Measurements from ENCODE around the gene FUZ. TPM values are rescaled to one million over a fixed set of nuclear protein-coding genes. Genes with fewer than 3 reads are reported as not detected.

FUZ gene
- total and polyA plus RNA-seq, 2 of the 8 experiments (the other 6 are each of a cell fraction or from before 2014, with no cell fraction given) = 28.4 to 33.9 TPM

GRCh38 chr19:49857061-49857837 lies 44.2 kb upstream of the FUZ start:
- Histone ChIP-seq H3K4ac (replicated peaks; ENCODE audit: insufficient read length, low read depth, low read length) (no peak overlapping the region), H3K4me3 (ENCODE audit: extremely low read depth in 1 of 4, insufficient read depth in 2 of 4, low read depth in 3 of 4, low read length in 4 of 4) (no peak overlapping the region), H3K23ac (ENCODE audit: insufficient read length) (no peak overlapping the region), H4K8ac (ENCODE audit: extremely low read depth, insufficient read depth, low read length) (no peak overlapping the region), H2BK12ac (ENCODE audit: low read depth, low read length) (no peak overlapping the region), H4K5ac (ENCODE audit: insufficient read length, low read depth, low read length) (no peak overlapping the region), H3K9me3 (ENCODE audit: insufficient read depth in 2 of 2, low read depth in 1 of 2, low read length in 1 of 2) (no peaks in the 10 kb centered on the region), H3K36me3 (ENCODE audit: control insufficient read depth in 2 of 4, insufficient read depth in 4 of 4, low read length in 3 of 4) (peaks cover 21 to 77% (median 47%) of the 10 kb centered on the region in 4 experiments), H3K18ac (ENCODE audit: extremely low read depth, low read length) (no peak overlapping the region), H2BK5ac (ENCODE audit: low read depth, low read length) (no peak overlapping the region), H3K79me1 (ENCODE audit: low read depth, low read length) (peaks cover 16% of the 10 kb centered on the region), H4K91ac (replicated peaks; ENCODE audit: insufficient read length, low read length) (no peak overlapping the region), H4K20me1 (replicated peaks in 1 of 2; ENCODE audit: control insufficient read depth in 1 of 2, insufficient read depth in 2 of 2, low read length in 2 of 2) (peaks cover 48 to 61% of the 10 kb centered on the region in 2 experiments), H3K79me2 (ENCODE audit: control insufficient read depth in 1 of 2, insufficient read depth in 2 of 2, low read length in 2 of 2) (peaks cover 10 to 23% of the 10 kb centered on the region in 2 experiments), H3K9ac (replicated peaks in 1 of 4; ENCODE audit: extremely low read depth in 1 of 4, low read depth in 3 of 4, low read length in 3 of 4) (no peak overlapping the region), H2BK20ac (ENCODE audit: low read length) (no peak overlapping the region), H2AFZ (ENCODE audit: low read length) (no peak overlapping the region), H3K23me2 (ENCODE audit: low read depth, low read length) (peaks cover 1% of the 10 kb centered on the region; the same call in 1 of the 2 replicates), H2BK120ac (replicated peaks; ENCODE audit: low read depth, low read length) (no peak overlapping the region), H3K56ac (replicated peaks; ENCODE audit: insufficient read length, low read depth, low read length) (no peak overlapping the region), H2AK5ac (ENCODE audit: low read depth, low read length) (no peak overlapping the region), H3K14ac (ENCODE audit: insufficient read length) (no peak overlapping the region), H3K4me1 (replicated peaks in 1 of 4; ENCODE audit: control insufficient read depth in 3 of 4, insufficient read depth in 4 of 4, low read length in 3 of 4) (peaks cover 0 to 9% (median 5%) of the 10 kb centered on the region in 4 experiments; a peak in 5 of 7 replicates), H3K4me2 (ENCODE audit: insufficient read depth in 1 of 2, low read depth in 2 of 2, low read length in 2 of 2) (no peak overlapping the region), H2BK15ac (ENCODE audit: low read length) (no peak overlapping the region), H3K27ac (ENCODE audit: low read depth, low read length) (no peak overlapping the region), H3K27me3 (replicated peaks in 1 of 4; ENCODE audit: control insufficient read depth in 3 of 4, extremely low read depth in 1 of 4, insufficient read depth in 3 of 4, low read length in 3 of 4) (no peaks in the 10 kb centered on the region)
- FAIRE-seq (no peak), DNase-seq (ENCODE audit: low read depth in 1 of 2, low spot score in 2 of 2) (no peak)
- ChIA-PET CTCF (ENCODE audit: partially characterized antibody) (interaction anchor here (1.7 kb wide), 2 partner anchors 9 to 31 kb away, joined by 3 to 4 read pairs; no protein-coding TSS in a partner anchor), POLR2A (ENCODE audit: partially characterized antibody) (interaction anchor here (0.6 to 12.4 kb wide), 16 partner anchors 9 to 179 kb away, joined by 3 to 247 read pairs (median 4); partner anchors contain the start of genes AKT1S1, FUZ, MED25 and PNKP)
- TF ChIP-seq POLR2A (IDR thresholded peaks at IDR 0.05; ENCODE audit: control extremely low read depth in 1 of 2, low read depth in 2 of 2, low read length in 2 of 2) (peak in 1 of 2 experiments; percentile 64; a peak in 1 of 3 replicates), POLR2AphosphoS5 (IDR thresholded peaks at IDR 0.05; ENCODE audit: low read depth, low read length) (peak; percentile 87; the same call in 1 of the 2 replicates), EP300 (IDR thresholded peaks at IDR 0.05; ENCODE audit: borderline replicate concordance in 1 of 2, low read depth in 2 of 2, low read length in 2 of 2) (no peak)
- 93% methylated on average over 24 of the region's 26 CpGs; no CpG with 5 or more reads in 1 of the 2 experiments for WGBS, 2 experiments (ENCODE audit: extremely low coverage in 1 of 2, insufficient coverage in 1 of 2, insufficient read length in 1 of 2, insufficient replicate concordance in 2 of 2, low coverage in 1 of 2, low lambda C conversion rate in 2 of 2, missing lambda C conversion rate in 1 of 2)

All from H1 (cell line).